Right lobe of liver (tissue), 4 donors: Measurements from ENCODE around the gene CLIC5.

Experiments used
- CTCF ChIP-seq, 4 donors: fragments of 200-600 bp in 3 of 4; fragments of 450-650 bp in 1 of 4; IDR thresholded peaks; one replicate each; pipeline versions ENCODE4 v1.5.1 to v1.8.0; 2016 to 2022; ENCODE audit warnings: antibody characterized with exemption in 4 of 4, mild to moderate bottlenecking in 2 of 4
- POLR2A ChIP-seq: fragments of 450-650 bp; IDR thresholded peaks from one replicate; pipeline ENCODE4 v1.6.1; 2017; ENCODE audit warnings: antibody characterized with exemption, mild to moderate bottlenecking
- donor health status: DM: no; HTN: no; CAD: no.
- donor health status: DM: no; HTN: no; CAD: no.
- donor health status: DM: no; HTN: yes; CAD: no.

DNA sequence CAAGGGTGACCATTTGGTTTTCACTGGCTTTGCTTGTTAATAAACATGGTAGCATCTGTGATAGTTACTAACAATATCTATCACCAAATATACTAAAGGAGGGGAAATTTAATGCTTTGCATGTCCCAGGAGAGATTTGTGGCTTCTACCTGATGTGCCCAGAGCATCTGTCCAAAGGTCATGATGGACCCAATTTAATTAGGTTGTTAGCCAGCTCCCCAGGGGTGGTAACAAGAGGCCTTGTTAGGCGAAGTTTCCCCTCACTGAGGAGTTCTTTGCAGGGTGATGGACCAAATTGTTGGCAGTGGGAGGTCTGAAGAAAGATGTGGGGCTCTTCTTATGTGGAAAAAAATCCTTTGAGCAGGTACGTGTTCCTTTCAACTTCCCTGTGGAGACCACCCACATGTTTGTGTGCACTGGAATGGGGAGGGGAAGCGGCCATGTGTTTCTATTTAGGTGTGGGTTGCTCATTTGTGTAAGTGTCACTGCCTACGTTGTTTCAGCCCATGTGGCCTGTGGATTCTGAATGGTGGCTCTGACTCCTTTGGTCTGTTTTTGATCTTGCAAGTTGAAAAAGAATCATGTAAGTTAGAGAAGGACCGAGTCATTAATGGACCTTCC lies 137.6 kb downstream of the CLIC5 start:
- no peak for TF ChIP-seq POLR2A
- no peak for TF ChIP-seq CTCF (IDR thresholded peaks at IDR 0.05)
